A673 (cell line): Measurements from ENCODE around the gene MYOG.

Experiments
- CTCF ChIP-seq: fragments of 300-800, 200-600 bp; sonication (generic); conservative IDR thresholded peaks from 2 replicates; pipeline ENCODE4 v1.5.1; 2017; ENCODE audit warnings: low read depth, mild to moderate bottlenecking, antibody characterized with exemption, low read length, moderate library complexity, mixed read lengths
- EZH2 ChIP-seq: fragments of 200-600 bp; sonication (generic); IDR thresholded peaks from 2 replicates; pipeline ENCODE4 v1.6.1; 2017; ENCODE audit warnings: borderline replicate concordance, low read depth, mild to moderate bottlenecking, mixed read lengths, antibody characterized with exemption, low read length; ENCODE audit not compliant: poor library complexity, severe bottlenecking

- TF ChIP-seq CTCF (no peak), EZH2 (no peak)
These were observed 48.2 kb downstream of the MYOG start for GRCh38 chr1:203037509-203038190.
